OCI-LY7 (cell line): ENCODE measurements around the gene TSHZ3.

Experiments
- EZH2phosphoT487 ChIP-seq: fragments of 200-600 bp; sonication (generic); IDR thresholded peaks from 2 replicates; pipeline ENCODE4 v1.6.1; 2018; ENCODE audit warnings: low read depth, borderline replicate concordance, mild to moderate bottlenecking, mixed run types, antibody characterized with exemption, low read length, moderate library complexity, mixed read lengths
- TF ChIP-seq, protein P1 (sequence below): fragments of 200-600 bp; sonication (generic); conservative IDR thresholded peaks from 2 replicates; pipeline ENCODE4 v1.5.1; 2014; ENCODE audit warnings: mild to moderate bottlenecking, antibody characterized with exemption, low read length, moderate library complexity, mixed read lengths

DNA sequence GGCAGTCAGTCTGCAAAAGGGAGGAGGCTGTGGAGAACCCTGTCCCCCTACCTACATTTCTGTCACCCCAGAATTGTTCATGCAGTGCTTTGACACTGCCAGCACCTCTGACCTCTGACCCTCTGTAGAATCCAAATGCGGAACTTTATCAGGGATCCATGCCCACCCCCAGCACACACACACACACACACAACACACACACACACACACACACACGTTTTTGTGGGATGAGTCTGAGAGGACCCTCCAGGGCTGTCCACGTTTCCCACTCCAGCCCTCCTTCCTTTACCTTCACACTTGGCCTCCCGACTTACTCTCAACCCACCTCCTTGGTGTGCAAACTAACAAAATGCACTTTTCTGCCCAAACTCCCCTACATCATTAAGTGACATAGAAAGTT lies 42.3 kb upstream of the TSHZ3 start:
- TF ChIP-seq, protein P1, sequence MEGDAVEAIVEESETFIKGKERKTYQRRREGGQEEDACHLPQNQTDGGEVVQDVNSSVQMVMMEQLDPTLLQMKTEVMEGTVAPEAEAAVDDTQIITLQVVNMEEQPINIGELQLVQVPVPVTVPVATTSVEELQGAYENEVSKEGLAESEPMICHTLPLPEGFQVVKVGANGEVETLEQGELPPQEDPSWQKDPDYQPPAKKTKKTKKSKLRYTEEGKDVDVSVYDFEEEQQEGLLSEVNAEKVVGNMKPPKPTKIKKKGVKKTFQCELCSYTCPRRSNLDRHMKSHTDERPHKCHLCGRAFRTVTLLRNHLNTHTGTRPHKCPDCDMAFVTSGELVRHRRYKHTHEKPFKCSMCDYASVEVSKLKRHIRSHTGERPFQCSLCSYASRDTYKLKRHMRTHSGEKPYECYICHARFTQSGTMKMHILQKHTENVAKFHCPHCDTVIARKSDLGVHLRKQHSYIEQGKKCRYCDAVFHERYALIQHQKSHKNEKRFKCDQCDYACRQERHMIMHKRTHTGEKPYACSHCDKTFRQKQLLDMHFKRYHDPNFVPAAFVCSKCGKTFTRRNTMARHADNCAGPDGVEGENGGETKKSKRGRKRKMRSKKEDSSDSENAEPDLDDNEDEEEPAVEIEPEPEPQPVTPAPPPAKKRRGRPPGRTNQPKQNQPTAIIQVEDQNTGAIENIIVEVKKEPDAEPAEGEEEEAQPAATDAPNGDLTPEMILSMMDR = no peak
- TF ChIP-seq EZH2phosphoT487 = no peak
